NCI-H1092 treated with DMSO at 0.1 percent for 48 hours (cell line): ENCODE measurements around the gene FSIP1.

Source experiments
- DNase-seq: peaks from one replicate; lab custom pipeline; 2025; lab: John Stamatoyannopoulos, UW

Gene FSIP1

GRCh38 chr15:39593656-39594445 lies 188.8 kb downstream of the FSIP1 start:
- no peak for DNase-seq

GRCh38 chr15:39593071-39593655 lies 189.5 kb downstream of the FSIP1 start:
- DNase-seq: no peak

- DNase-seq: no peak
These were observed 190.1 kb downstream of the FSIP1 start for GRCh38 chr15:39592500-39592899.

- DNase-seq: no peak
These were observed 190.7 kb downstream of the FSIP1 start for GRCh38 chr15:39591896-39592315.

GRCh38 chr15:39591141-39591895 lies 191.3 kb downstream of the FSIP1 start:
- no peak for DNase-seq

- no peak for DNase-seq
These were observed 192.6 kb downstream of the FSIP1 start for GRCh38 chr15:39589815-39590644.

GRCh38 chr15:39589193-39589814 lies 193.3 kb downstream of the FSIP1 start:
- DNase-seq: no peak

- DNase-seq: no peak
These were observed 194.0 kb downstream of the FSIP1 start for GRCh38 chr15:39588531-39589192.

- no peak for DNase-seq
These were observed 194.7 kb downstream of the FSIP1 start for GRCh38 chr15:39587731-39588530.

- no peak for DNase-seq
These were observed 195.4 kb downstream of the FSIP1 start for GRCh38 chr15:39587096-39587721.

- no peak for DNase-seq
These were observed 196.1 kb downstream of the FSIP1 start for GRCh38 chr15:39586387-39587095.

GRCh38 chr15:39585871-39586301 lies 196.8 kb downstream of the FSIP1 start:
- no peak for DNase-seq

GRCh38 chr15:39585389-39585841 lies 197.2 kb downstream of the FSIP1 start:
- DNase-seq: no peak

GRCh38 chr15:39584662-39585388 lies 197.8 kb downstream of the FSIP1 start:
- no peak for DNase-seq

- DNase-seq: no peak
These were observed 198.4 kb downstream of the FSIP1 start for GRCh38 chr15:39584266-39584659.

GRCh38 chr15:39583596-39584265 lies 198.9 kb downstream of the FSIP1 start:
- no peak for DNase-seq

GRCh38 chr15:39582977-39583595 lies 199.6 kb downstream of the FSIP1 start:
- DNase-seq: no peak
